H1 (cell line): ENCODE results near the gene SLIT3. TPM values are rescaled to one million over a fixed set of nuclear protein-coding genes. Genes with fewer than 3 reads are reported as not detected.
A peak's percentile ranks its signal among the peaks of the same experiment; 100 is the strongest.

ENCODE experiments used
- CTCF ChIA-PET: fragments of 300-600 bp; sonication (Branson Sonifier 250); formaldehyde crosslinking; loops from one replicate; lab custom pipeline; 2021; ENCODE audit not compliant: partially characterized antibody; lab: Charles Lee
- POLR2A ChIA-PET: fragments of 300-600 bp; sonication (Branson Sonifier 250); formaldehyde crosslinking; loops from one replicate; lab custom pipeline; 2021; ENCODE audit warnings: inconsistent platforms; ENCODE audit not compliant: partially characterized antibody; lab: Charles Lee
- DNase-seq, 2 experiments: peaks; one replicate each; pipeline versions ENCODE4 v3.0.0 to v3.0.0-alpha.2; 2010 to 2022; ENCODE audit warnings: low spot score in 2 of 2, low read depth in 1 of 2, mixed read lengths in 1 of 2
- FAIRE-seq: peaks from 2 replicates; lab custom pipeline; 2011; peaks lifted over from hg19 to GRCh38; lab: Jason Lieb, UNC
- H2AFZ ChIP-seq: 2 replicates; pipeline ENCODE4 v1.8.1; 2012; ENCODE audit warnings: low read length, inconsistent platforms
- H2AK5ac ChIP-seq: 2 replicates; pipeline ENCODE4 v1.6.1; 2013; ENCODE audit warnings: low read depth, low read length
- H2BK120ac ChIP-seq: replicated peaks from 2 replicates; pipeline ENCODE3; 2013; ENCODE audit warnings: low read depth, low read length, inconsistent platforms
- H2BK12ac ChIP-seq: 2 replicates; pipeline ENCODE4 v1.6.1; 2013; ENCODE audit warnings: low read depth, low read length
- H2BK15ac ChIP-seq: 2 replicates; pipeline ENCODE4 v1.6.1; 2013; ENCODE audit warnings: low read length
- H2BK20ac ChIP-seq: 2 replicates; pipeline ENCODE4 v1.6.1; 2013; ENCODE audit warnings: low read length
- H2BK5ac ChIP-seq: 2 replicates; pipeline ENCODE4 v1.6.1; 2013; ENCODE audit warnings: low read depth, low read length
- H3K14ac ChIP-seq: 2 replicates; pipeline ENCODE4 v1.6.1; 2013; ENCODE audit warnings: inconsistent platforms; ENCODE audit not compliant: insufficient read length
- H3K18ac ChIP-seq: 2 replicates; pipeline ENCODE4 v1.6.1; 2013; ENCODE audit warnings: low read length; ENCODE audit errors: extremely low read depth
- H3K23ac ChIP-seq: 2 replicates; pipeline ENCODE4 v1.6.1; 2013; ENCODE audit warnings: inconsistent platforms; ENCODE audit not compliant: insufficient read length
- H3K23me2 ChIP-seq: 2 replicates; pipeline ENCODE4 v1.6.1; 2013; ENCODE audit warnings: low read depth, low read length
- H3K27ac ChIP-seq: 2 replicates; pipeline ENCODE4 v1.6.1; 2011; ENCODE audit warnings: low read depth, low read length, inconsistent platforms
- H3K27me3 ChIP-seq, 4 experiments: replicated peaks in 1 of 4; 1 replicate in 1 of 4; 2 replicates in 3 of 4; pipeline versions ENCODE4 v1.6.1 to v1.8.1; 2011 to 2013; ENCODE audit warnings: low read length in 3 of 4, mild to moderate bottlenecking in 3 of 4, inconsistent platforms in 2 of 4, mixed read lengths in 2 of 4, moderate library complexity in 1 of 4; ENCODE audit not compliant: control insufficient read depth in 3 of 4, insufficient read depth in 3 of 4; ENCODE audit errors: extremely low read depth in 1 of 4
- H3K36me3 ChIP-seq, 4 experiments: 2 replicates each; pipeline versions ENCODE4 v1.6.1 to v1.8.1; 2011 to 2013; ENCODE audit warnings: mild to moderate bottlenecking in 4 of 4, low read length in 3 of 4, moderate library complexity in 2 of 4, control low read depth in 1 of 4, inconsistent platforms in 1 of 4; ENCODE audit not compliant: insufficient read depth in 4 of 4, control insufficient read depth in 2 of 4
- H3K4ac ChIP-seq: replicated peaks from 2 replicates; pipeline ENCODE3; 2013; ENCODE audit warnings: low read length, low read depth, mixed read lengths, inconsistent platforms; ENCODE audit not compliant: insufficient read length
- H3K4me1 ChIP-seq, 4 experiments: replicated peaks in 1 of 4; 1 replicate in 1 of 4; 2 replicates in 3 of 4; pipeline versions ENCODE4 v1.6.1 to v1.8.1; 2011 to 2013; ENCODE audit warnings: low read length in 3 of 4, inconsistent platforms in 2 of 4, mixed read lengths in 1 of 4; ENCODE audit not compliant: insufficient read depth in 4 of 4, control insufficient read depth in 3 of 4
- H3K4me2 ChIP-seq, 2 experiments: 2 replicates each; pipeline versions ENCODE4 v1.6.1 to v1.8.1; 2011 to 2013; ENCODE audit warnings: low read depth in 2 of 2, low read length in 2 of 2, control low read depth in 1 of 2, inconsistent platforms in 1 of 2, mild to moderate bottlenecking in 1 of 2; ENCODE audit not compliant: insufficient read depth in 1 of 2
- H3K4me3 ChIP-seq, 4 experiments: fragments of 200-600, 300-600 bp in 1 of 4; sonication (generic), shearing (Covaris generic), sonication (Bioruptor Twin) in 1 of 4; 2 replicates each; pipeline versions ENCODE4 v1.5.1 to v1.8.1; 2011 to 2016; ENCODE audit warnings: low read length in 4 of 4, low read depth in 3 of 4, control low read depth in 2 of 4, inconsistent platforms in 2 of 4, mild to moderate bottlenecking in 2 of 4, mixed read lengths in 1 of 4, moderate library complexity in 1 of 4; ENCODE audit not compliant: insufficient read depth in 2 of 4; ENCODE audit errors: extremely low read depth in 1 of 4
- H3K56ac ChIP-seq: replicated peaks from 2 replicates; pipeline ENCODE3; 2013; ENCODE audit warnings: low read depth, mild to moderate bottlenecking, mixed read lengths, low read length, inconsistent platforms; ENCODE audit not compliant: insufficient read length
- H3K79me1 ChIP-seq: 2 replicates; pipeline ENCODE4 v1.6.1; 2013; ENCODE audit warnings: low read depth, low read length, control low read depth
- H3K79me2 ChIP-seq, 2 experiments: 2 replicates each; pipeline versions ENCODE4 v1.6.1 to v1.8.1; 2012 to 2013; ENCODE audit warnings: low read length in 2 of 2, mild to moderate bottlenecking in 2 of 2, inconsistent platforms in 1 of 2; ENCODE audit not compliant: insufficient read depth in 2 of 2, control insufficient read depth in 1 of 2
- H3K9ac ChIP-seq, 4 experiments: replicated peaks in 1 of 4; 1 replicate in 1 of 4; 2 replicates in 3 of 4; pipeline versions ENCODE4 v1.6.1 to v1.8.1; 2011 to 2013; ENCODE audit warnings: low read depth in 3 of 4, low read length in 3 of 4, control low read depth in 2 of 4, mild to moderate bottlenecking in 2 of 4, moderate library complexity in 2 of 4, inconsistent platforms in 1 of 4; ENCODE audit errors: extremely low read depth in 1 of 4
- H3K9me3 ChIP-seq, 2 experiments: 2 replicates each; pipeline versions ENCODE4 v1.6.1 to v1.8.1; 2012 to 2013; ENCODE audit warnings: mild to moderate bottlenecking in 2 of 2, moderate library complexity in 2 of 2, control low read depth in 1 of 2, inconsistent platforms in 1 of 2, low read depth in 1 of 2, low read length in 1 of 2, mixed read lengths in 1 of 2; ENCODE audit not compliant: insufficient read depth in 2 of 2
- H4K20me1 ChIP-seq, 2 experiments: replicated peaks in 1 of 2; 2 replicates each; pipeline versions ENCODE3 to v1.8.1; 2011 to 2013; ENCODE audit warnings: inconsistent platforms in 2 of 2, low read length in 2 of 2, mild to moderate bottlenecking in 1 of 2; ENCODE audit not compliant: insufficient read depth in 2 of 2, control insufficient read depth in 1 of 2
- H4K5ac ChIP-seq: 2 replicates; pipeline ENCODE4 v1.6.1; 2013; ENCODE audit warnings: low read length, low read depth, mixed read lengths, inconsistent platforms; ENCODE audit not compliant: insufficient read length
- H4K8ac ChIP-seq: 2 replicates; pipeline ENCODE4 v1.8.0; 2013; ENCODE audit warnings: mild to moderate bottlenecking, moderate library complexity, low read length, inconsistent platforms; ENCODE audit not compliant: insufficient read depth; ENCODE audit errors: extremely low read depth
- H4K91ac ChIP-seq: replicated peaks from 2 replicates; pipeline ENCODE3; 2013; ENCODE audit warnings: low read length, mixed read lengths, inconsistent platforms; ENCODE audit not compliant: insufficient read length
- CBX8 ChIP-seq: fragments of 300-800, 300-1000 bp; sonication (generic); IDR thresholded peaks from 2 replicates; pipeline ENCODE4 v1.7.1; 2016; ENCODE audit warnings: low read depth, low read length, borderline replicate concordance
- CHD1 ChIP-seq: IDR thresholded peaks from 2 replicates; pipeline ENCODE4 v1.6.1; 2012; ENCODE audit warnings: low read depth, low read length, improper control_type of control experiment
- EGR1 ChIP-seq: IDR thresholded peaks from 2 replicates; pipeline ENCODE4 v1.6.1; 2011; ENCODE audit warnings: low read depth, low read length, borderline replicate concordance
- EZH2 ChIP-seq: fragments of 200-600 bp; sonication (generic); IDR thresholded peaks from 2 replicates; pipeline ENCODE4 v1.7.1; 2012; ENCODE audit warnings: low read depth, mild to moderate bottlenecking, moderate library complexity, low read length, inconsistent platforms; ENCODE audit not compliant: severe bottlenecking
- KDM1A ChIP-seq: fragments of 200-600, 300-600 bp; sonication (generic); IDR thresholded peaks from 2 replicates; pipeline ENCODE4 v1.7.1; 2016; ENCODE audit warnings: mild to moderate bottlenecking, low read length, borderline replicate concordance
- KDM4A ChIP-seq: IDR thresholded peaks from one replicate; pipeline ENCODE4 v1.7.1; 2012; ENCODE audit warnings: low read depth, mild to moderate bottlenecking, moderate library complexity, low read length, inconsistent platforms; ENCODE audit not compliant: severe bottlenecking
- MAFK ChIP-seq: IDR thresholded peaks from 2 replicates; pipeline ENCODE4 v1.6.1; 2012; ENCODE audit warnings: low read depth, mild to moderate bottlenecking, improper control_type of control experiment, low read length
- POU5F1 ChIP-seq: IDR thresholded peaks from 2 replicates; pipeline ENCODE4 v1.6.1; 2011; ENCODE audit warnings: low read depth, mild to moderate bottlenecking, low read length, moderate library complexity
- SP1 ChIP-seq: IDR thresholded peaks from 2 replicates; pipeline ENCODE4 v1.6.1; 2011; ENCODE audit warnings: low read depth, low read length
- TAF7 ChIP-seq: optimal IDR thresholded peaks from 2 replicates; pipeline ENCODE3; 2011; ENCODE audit warnings: low read depth, mild to moderate bottlenecking, inconsistent platforms, low read length, moderate library complexity, borderline replicate concordance
- TEAD4 ChIP-seq: IDR thresholded peaks from 2 replicates; pipeline ENCODE4 v1.6.1; 2012; ENCODE audit warnings: low read depth, low read length, inconsistent platforms, mixed read lengths
- USF2 ChIP-seq: IDR thresholded peaks from 2 replicates; pipeline ENCODE4 v1.6.1; 2011; ENCODE audit warnings: low read length, improper control_type of control experiment
- WGBS, 2 experiments: shearing (Covaris generic) in 1 of 2; methylation state at CpG; one replicate each; pipeline versions ENCODE4 v1.1.6 to v1.1.7; 2013 to 2015; ENCODE audit warnings: low lambda C conversion rate in 2 of 2, mixed read lengths in 2 of 2, inconsistent platforms in 1 of 2, low coverage in 1 of 2, missing lambda C conversion rate in 1 of 2; ENCODE audit not compliant: insufficient replicate concordance in 2 of 2, insufficient coverage in 1 of 2, insufficient read length in 1 of 2; ENCODE audit errors: extremely low coverage in 1 of 2, missing lambda C conversion rate in 1 of 2; 5-methylcytosine and 5-hydroxymethylcytosine counted together
- polyA plus RNA-seq, 7 experiments: library from polyadenylated mRNA; depleted of rRNA in 3 of 7; stranded (reverse) in 5 of 7; unstranded in 2 of 7; fragments of >200 nt in 5 of 7; fragments of 200-250 nt in 2 of 7; gene quantifications; 1 replicate in 5 of 7; 2 replicates in 1 of 7; 4 replicates in 1 of 7; pipeline versions ENCODE4 v1.2.1 to v1.2.3, GENCODE V29; 2011 to 2013; ENCODE audit warnings: missing spikeins in 2 of 7, mixed read lengths in 2 of 7
- total RNA-seq: library from RNA; stranded (reverse); fragmentation: NEBNext Ultra II Directional; extraction: Animal tissue kit (Norgen Biotek cat#: 25700); gene quantifications from 2 replicates; pipeline ENCODE4 v1.2.1, GENCODE V29; 2021

The SLIT3 gene
- total and polyA plus RNA-seq, 2 of the 8 experiments (the other 6 are each of a cell fraction or from before 2014, with no cell fraction given): 1.1 to 1.2 TPM

GRCh38 chr5:168637793-168638192, 663.1 kb downstream of the SLIT3 start:
- Histone ChIP-seq H3K4ac (no peak overlapping the region), H3K23me2 (no peaks in the 10 kb centered on the region), H4K91ac (peak overlapping the region; percentile 50), H3K27ac (no peak overlapping the region), H4K20me1 (no peaks in the 10 kb centered on the region), H2BK15ac (no peak overlapping the region), H2BK5ac (no peak overlapping the region), H3K79me1 (no peaks in the 10 kb centered on the region), H3K36me3 (no peaks in the 10 kb centered on the region), H3K23ac (no peak overlapping the region), H3K18ac (no peak overlapping the region; the same call in 1 of the 2 replicates), H3K9me3 (peaks cover 0 to 4% of the 10 kb centered on the region in 2 experiments; a peak in 1 of 4 replicates), H3K79me2 (no peaks in the 10 kb centered on the region), H3K14ac (no peak overlapping the region), H2BK20ac (no peak overlapping the region), H2AK5ac (no peak overlapping the region), H3K4me3 (no peak overlapping the region), H3K9ac (no peak overlapping the region), H4K5ac (no peak overlapping the region), H2BK120ac (no peak overlapping the region), H4K8ac (no peak overlapping the region), H3K27me3 (no peaks in the 10 kb centered on the region), H2BK12ac (no peak overlapping the region), H2AFZ (0 out of 2 replicates have a peak overlapping the region, but pooled peaks have one; percentile 24), H3K4me1 (no peaks in the 10 kb centered on the region), H3K4me2 (no peak overlapping the region), H3K56ac (no peak overlapping the region)
- ChIA-PET POLR2A (interaction anchor here (1.6 kb wide), 1 partner anchor 59 kb away, joined by 4 read pairs; no protein-coding TSS in a partner anchor), CTCF (interaction anchor here (0.6 to 1.8 kb wide), 6 partner anchors 11 to 139 kb away, joined by 3 to 5 read pairs (median 3); no protein-coding TSS in a partner anchor)
- 92% methylated on average over 1 of the region's 1 CpG; no CpG with 5 or more reads in 1 of the 2 experiments for WGBS, 2 experiments
- FAIRE-seq (no peak), DNase-seq (no peak)
- TF ChIP-seq POU5F1 (no peak), EGR1 (no peak), CBX8 (no peak), KDM1A (no peak), KDM4A (no peak), EZH2 (no peak), USF2 (no peak), TEAD4 (no peak), SP1 (no peak), CHD1 (no peak), TAF7 (no peak), MAFK (no peak)
